ENCODE results near the gene SHLD1.

Gene SHLD1

DNA sequence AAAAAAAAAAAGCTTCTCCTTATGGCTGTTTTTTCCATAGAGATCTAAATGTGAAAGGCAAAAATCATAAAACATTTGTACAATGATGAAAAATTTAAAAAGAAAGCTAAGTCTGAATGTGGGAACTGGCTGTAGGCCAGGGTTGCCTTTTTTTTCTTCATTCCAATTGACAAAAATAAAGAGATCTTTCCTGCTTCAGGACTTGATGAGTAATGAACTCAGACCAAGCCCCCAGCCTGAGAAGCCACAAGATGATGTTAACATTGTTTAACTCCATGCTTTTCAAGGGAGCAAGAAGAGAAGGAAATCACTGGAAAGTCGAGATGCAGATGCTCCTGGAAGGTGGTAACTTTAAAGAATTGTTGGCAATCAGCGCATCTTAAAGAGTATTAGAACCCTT, 158.8 kb downstream of the SHLD1 start:
- no peak for TF ChIP-seq CTCF (IDR thresholded peaks at IDR 0.05; ENCODE audit: poor library complexity, severe bottlenecking)
- H3K9me3 ChIP-seq (ENCODE audit: severe bottlenecking), result no peaks in the 10 kb centered on the region
- DNase-seq (ENCODE audit: low spot score), result no peak
- no peak for ATAC-seq (ENCODE audit: low read depth)
- no peak overlapping the region for H3K27ac ChIP-seq (ENCODE audit: poor library complexity, severe bottlenecking)
- peaks cover 14% of the 10 kb centered on the region for H3K4me1 ChIP-seq (ENCODE audit: insufficient read depth, poor library complexity, severe bottlenecking)
- H3K36me3 ChIP-seq (ENCODE audit: low read depth), result no peaks in the 10 kb centered on the region
- H3K4me3 ChIP-seq (ENCODE audit: severe bottlenecking), result no peak overlapping the region
- H3K27me3 ChIP-seq (ENCODE audit: insufficient read depth, poor library complexity, severe bottlenecking), result peaks cover 3% of the 10 kb centered on the region

DNA sequence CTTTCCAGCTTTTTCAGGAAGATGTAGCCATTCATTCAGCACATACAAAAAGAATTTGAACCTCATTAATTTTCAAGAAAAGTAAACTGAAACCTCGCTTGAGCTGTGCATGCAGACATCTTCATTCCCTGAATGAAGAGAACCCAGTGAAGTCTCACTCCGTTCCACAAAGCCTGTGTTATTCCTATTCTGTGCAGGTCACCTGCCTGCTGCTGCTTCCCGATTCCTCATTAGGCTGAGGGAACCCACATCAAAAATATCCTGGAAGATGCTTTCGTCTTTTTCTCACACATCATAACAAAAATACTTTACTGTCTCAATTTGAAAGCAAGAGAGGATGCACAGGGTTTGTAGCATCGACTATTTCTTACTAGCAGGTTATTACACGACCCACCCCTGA, 160.0 kb downstream of the SHLD1 start:
- Histone ChIP-seq H3K27ac (ENCODE audit: poor library complexity, severe bottlenecking) (no peak overlapping the region), H3K4me1 (ENCODE audit: insufficient read depth, poor library complexity, severe bottlenecking) (peaks cover 14% of the 10 kb centered on the region), H3K4me3 (ENCODE audit: severe bottlenecking) (no peak overlapping the region), H3K27me3 (ENCODE audit: insufficient read depth, poor library complexity, severe bottlenecking) (peaks cover 3% of the 10 kb centered on the region), H3K36me3 (ENCODE audit: low read depth) (no peaks in the 10 kb centered on the region), H3K9me3 (ENCODE audit: severe bottlenecking) (no peaks in the 10 kb centered on the region)
- no peak for TF ChIP-seq CTCF (IDR thresholded peaks at IDR 0.05; ENCODE audit: poor library complexity, severe bottlenecking)
- no peak for ATAC-seq (ENCODE audit: low read depth)
- DNase-seq (ENCODE audit: low spot score), result no peak

DNA sequence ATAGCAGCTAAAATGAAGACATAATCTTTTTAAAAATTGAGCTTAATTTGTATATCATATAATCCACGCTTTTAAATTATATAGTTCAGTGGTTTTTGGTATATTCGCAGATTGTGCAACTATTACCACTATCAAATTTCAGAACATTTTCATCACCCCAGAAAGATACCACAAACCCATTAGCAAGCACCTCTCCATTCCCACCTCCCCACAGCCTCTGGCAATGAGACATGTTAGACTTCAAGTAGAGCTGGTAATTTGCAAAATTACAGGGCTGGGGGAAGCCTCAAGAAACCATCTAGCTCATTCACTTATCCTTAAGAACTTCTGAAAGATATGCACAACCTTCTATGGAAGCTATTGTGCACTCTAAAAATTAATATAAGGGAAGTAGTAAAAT, 163.0 kb downstream of the SHLD1 start:
- peaks cover 14% of the 10 kb centered on the region for H3K4me1 ChIP-seq (ENCODE audit: insufficient read depth, poor library complexity, severe bottlenecking)
- no peak overlapping the region for H3K4me3 ChIP-seq (ENCODE audit: severe bottlenecking)
- no peak for DNase-seq (ENCODE audit: low spot score)
- H3K9me3 ChIP-seq (ENCODE audit: severe bottlenecking), result no peaks in the 10 kb centered on the region
- ATAC-seq (ENCODE audit: low read depth), result no peak
- no peaks in the 10 kb centered on the region for H3K36me3 ChIP-seq (ENCODE audit: low read depth)
- no peak overlapping the region for H3K27ac ChIP-seq (ENCODE audit: poor library complexity, severe bottlenecking)
- TF ChIP-seq CTCF (IDR thresholded peaks at IDR 0.05; ENCODE audit: poor library complexity, severe bottlenecking), result no peak
- H3K27me3 ChIP-seq (ENCODE audit: insufficient read depth, poor library complexity, severe bottlenecking), result no peaks in the 10 kb centered on the region
